T-helper 22 cell (primary cell): Measurements from ENCODE around the gene SLC9A1.
A peak's percentile ranks its signal among the peaks of the same experiment; 100 is the strongest.

ENCODE experiments used
- DNase-seq: peaks from one replicate; pipeline ENCODE4 v3.0.0-alpha.2; 2020; ENCODE audit warnings: low read depth

SLC9A1 gene

DNA sequence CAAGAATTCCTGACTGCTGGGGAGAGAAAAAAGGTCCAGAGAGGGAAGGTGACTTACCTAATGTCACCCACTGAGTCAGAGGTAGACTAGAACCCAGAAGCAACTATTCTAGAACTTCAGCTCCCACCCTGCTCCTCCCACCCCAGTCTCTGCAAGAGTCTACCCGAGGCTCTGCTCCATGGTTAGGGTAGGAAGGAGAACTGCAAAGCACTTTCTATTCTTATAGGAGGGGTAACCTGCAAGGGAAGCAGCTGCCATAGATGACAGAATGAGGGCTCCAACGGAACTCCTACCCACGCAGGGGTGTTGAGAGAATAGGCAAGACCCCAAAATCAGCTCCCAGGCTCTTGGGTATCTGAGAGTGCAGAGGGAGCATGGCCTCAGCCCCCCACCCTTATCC is 4.3 kb downstream of the SLC9A1 start:
- no peak for DNase-seq

DNA sequence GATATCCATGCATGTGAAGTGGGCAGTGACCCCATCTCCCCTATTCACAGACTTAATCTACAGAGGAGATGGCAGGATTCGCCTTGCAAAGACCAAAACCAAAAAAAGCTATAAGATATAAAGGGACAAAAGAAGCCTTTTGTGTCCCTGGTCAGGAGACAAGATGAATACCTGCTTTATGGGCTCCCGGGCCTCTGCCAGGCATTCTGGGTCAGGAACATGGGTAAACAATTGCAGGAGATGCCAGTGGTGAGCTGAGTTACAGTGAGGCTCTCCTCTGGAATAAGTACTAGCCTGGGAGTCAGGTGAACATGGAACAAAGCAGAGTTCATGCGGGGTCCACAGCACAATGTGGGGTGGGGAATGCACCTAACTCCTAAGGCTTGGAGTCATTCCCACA is 4.7 kb downstream of the SLC9A1 start:
- DNase-seq: no peak

DNA sequence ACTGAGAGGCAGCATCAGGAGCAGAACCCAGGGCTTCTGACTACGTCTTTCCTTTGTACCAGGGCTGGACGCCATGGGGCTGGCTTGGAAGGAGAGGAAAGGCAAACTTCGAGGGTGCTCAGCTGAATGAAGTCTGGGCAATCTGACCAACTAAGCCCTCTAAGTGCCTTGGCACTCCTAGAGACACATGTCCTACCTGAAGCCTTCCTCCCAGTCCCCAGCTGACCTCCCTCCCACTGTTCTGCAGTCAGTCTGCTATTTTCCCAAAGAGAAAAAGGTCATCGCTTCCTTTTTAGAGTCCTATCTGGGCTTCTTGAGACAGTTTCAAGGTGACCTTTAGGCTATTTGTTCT is 5.2 kb downstream of the SLC9A1 start:
- no peak for DNase-seq

DNA sequence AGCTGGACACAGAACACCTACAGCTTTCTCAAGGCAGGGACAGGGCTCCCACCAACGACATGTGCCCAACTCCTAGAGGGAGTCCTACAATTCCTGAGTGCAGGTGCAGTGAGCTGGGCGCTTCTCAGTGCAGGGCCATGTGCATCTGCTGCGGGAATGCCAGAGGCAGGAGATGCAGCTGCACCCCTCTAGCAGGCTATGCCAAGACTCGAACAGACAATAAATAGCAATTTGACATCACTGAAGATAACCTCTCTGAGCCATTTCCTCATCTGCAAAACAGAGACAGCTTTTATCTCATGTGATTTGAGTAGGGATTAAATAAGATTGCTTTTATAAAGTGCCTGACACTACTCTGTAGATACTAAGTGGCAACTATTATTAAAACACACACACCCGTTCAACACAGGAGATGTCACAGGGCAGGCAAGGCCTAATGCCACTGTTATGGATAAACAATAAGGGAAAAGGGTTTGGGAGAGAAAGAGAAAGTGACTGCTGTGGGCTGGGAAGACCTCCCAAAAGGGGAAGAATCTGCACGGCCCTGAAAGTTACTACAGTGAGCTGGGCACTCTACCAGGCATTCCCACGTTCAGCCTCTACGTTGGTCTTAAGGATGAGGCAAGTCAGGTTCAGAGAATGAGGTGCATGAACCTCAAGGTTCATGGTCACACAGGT is 5.7 kb downstream of the SLC9A1 start:
- DNase-seq: no peak

DNA sequence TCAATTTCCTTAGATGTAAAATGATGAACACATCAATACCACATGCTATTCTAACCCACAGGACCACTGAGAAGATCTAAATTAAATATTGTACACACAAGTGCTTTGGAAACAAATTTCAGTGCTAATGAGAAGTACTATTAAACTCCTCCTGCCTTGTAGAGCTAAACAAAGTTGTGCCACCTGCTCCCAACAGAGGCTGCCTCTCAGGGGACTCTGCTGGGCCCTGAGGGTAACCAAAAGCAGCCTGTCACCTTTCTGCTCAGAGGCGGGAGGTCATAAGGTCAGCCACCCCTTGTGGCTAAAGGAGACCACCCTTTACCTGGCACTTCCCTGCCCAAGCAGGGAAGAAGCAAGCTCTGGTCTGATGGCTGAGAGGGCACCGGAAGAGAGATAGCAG is 6.3 kb downstream of the SLC9A1 start:
- DNase-seq: no peak

DNA sequence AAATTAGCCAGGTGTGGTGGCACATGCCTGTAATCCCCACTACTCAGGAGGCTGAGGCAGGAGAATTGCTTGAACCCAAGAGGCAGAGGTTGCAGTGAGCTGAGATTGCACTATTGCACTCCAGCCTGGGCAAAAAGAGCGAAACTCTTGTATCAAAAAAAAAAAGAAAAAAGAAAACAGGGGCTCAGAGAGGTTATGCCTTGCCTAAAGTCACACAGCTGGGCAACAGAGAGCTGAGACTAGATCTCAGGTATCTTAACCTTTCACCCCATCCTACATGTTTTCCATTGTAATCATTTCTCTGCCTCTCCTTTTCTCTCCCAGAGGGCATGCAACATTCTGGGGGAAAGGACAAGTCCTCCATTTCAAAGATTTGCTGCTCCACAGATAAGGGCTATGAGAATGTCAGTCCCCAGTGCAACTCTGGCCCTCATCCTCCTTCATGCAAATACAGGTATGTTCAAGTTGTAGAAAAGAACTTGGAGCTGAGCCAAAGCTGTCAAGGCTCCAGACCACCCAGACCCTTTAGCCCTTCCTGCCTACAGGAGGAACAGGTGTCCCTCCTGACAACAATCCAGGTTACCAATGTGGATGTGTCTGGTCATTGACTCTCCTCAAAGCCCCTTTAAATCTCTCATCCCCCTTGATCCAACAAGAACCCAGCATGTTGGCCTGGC is 6.9 kb downstream of the SLC9A1 start:
- no peak for DNase-seq

DNA sequence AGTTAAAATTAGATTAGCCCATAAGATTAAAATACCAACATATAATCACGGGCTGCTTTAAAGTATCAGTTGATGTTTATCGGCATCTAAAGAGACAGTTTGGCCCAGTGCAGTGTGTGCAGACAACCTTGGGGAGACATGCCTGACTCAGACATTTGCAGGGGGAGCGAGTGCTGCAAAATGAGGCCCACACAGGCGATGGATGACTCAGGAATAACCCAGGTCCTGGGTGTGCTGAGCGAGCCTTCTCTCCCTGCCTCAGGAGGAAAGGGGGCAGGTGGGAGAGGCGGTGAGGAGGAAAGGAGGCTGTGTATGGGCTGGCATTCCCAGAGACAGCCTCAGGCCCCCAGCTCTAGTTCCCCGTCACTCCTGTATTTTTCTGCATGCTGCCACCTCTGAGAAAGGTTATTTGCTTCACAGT is 9.0 kb downstream of the SLC9A1 start:
- no peak for DNase-seq

DNA sequence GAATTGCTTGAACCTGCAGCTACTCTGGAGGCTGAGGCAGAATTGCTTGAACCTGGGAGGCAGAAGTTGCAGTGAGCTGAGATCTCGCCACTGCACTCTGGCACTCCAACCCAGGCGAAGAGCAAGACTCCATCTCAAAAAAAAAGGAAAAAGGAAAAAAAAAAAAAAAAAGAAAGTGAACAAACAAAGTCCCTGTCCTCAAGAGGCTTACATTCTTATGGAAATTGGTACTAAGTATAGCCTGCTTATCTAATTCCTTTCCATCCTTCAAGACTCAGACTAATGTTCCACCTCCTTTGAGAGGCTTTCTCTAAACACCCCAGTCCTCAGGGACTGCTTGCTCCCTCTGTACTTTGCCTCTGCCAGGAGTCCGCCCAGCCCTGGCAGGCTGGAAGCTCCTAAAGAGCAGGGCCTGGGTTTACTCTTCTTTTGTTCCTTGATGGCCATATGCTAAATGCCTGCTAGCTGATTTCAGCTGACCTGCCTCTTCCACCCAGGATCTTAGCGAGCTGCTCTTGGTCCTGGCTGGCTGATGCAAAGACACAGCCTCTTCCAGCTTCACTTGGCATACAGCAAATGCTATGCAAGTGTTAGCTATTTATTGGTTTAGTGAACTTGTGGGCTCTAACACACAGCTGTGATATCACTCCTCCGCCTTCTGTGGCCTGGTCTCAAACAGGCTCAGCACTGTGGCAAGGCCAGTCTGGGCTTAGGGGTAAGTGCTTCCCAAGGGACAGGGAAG is 9.8 kb downstream of the SLC9A1 start:
- DNase-seq: no peak

DNA sequence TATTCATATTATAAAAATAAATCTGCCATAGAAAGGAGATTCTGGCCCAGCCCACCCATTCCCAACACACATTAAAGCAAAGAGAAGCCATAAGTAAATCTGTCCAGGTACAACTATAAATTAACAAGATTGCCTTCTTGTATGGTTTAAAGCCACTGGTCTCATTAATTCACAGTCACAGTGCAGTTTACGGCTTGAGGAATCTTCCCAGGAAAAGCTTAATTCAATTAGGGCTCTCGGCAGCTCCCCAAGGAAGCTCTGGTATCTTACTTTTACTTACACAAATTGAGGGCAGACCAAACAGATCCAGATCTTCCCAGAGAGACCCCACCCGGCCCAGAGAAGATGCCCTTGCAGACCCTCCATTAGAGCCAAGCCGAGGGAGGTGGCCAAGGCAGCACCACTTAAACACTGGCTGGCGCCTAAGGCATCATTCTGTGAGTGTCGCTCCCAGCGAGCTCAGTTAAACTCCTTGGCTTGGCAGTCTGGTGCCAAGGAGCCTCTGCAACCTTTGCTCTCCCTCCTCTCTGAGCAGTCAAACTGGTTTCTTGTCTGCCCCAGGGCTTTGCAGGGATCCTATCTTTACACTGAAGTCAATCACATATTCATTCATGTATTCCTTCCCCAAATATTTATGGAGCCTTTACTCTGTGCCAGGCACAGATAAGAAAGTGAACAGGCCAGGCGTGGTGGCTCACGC is 10.7 kb downstream of the SLC9A1 start:
- DNase-seq: no peak

DNA sequence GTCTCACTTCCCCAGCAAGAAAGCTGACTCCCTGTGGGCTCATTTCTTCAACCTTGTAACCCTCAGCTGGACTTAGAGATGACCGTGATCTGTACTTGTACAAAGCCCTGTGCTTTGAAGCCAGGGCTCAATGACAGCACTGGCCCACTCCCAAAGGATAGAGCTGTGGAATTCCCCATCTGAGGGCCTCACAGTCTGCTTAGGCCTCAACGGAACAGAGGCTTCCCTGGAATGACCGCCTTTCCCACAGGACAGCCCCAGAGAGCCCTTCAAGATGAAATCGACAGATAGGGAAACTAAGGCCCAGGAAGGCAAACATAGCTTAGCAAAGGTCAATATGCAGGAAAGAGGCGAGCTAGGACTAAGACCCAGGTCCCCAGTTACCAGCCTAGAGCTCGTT is 11.5 kb downstream of the SLC9A1 start:
- DNase-seq: no peak

DNA sequence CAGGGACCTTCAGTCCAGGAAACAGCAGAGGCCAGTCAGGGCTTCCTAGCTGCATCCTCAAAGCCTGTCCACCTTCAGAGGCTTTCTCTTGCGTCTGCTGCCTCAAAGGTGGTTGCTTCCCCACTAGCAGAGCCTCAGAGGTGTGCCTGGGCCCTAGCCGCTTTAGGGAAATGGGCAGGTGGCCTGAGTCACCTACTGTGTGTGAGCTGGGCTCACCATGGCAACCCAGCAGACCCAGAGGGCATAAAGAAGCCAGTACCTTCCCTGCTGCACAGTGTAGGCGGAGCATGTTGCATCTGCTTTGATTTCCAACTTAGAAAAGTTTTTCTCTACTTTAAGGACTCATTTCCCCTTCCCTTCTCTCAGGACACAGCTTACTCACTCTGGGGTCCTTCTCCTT is 12.5 kb downstream of the SLC9A1 start:
- no peak for DNase-seq

DNA sequence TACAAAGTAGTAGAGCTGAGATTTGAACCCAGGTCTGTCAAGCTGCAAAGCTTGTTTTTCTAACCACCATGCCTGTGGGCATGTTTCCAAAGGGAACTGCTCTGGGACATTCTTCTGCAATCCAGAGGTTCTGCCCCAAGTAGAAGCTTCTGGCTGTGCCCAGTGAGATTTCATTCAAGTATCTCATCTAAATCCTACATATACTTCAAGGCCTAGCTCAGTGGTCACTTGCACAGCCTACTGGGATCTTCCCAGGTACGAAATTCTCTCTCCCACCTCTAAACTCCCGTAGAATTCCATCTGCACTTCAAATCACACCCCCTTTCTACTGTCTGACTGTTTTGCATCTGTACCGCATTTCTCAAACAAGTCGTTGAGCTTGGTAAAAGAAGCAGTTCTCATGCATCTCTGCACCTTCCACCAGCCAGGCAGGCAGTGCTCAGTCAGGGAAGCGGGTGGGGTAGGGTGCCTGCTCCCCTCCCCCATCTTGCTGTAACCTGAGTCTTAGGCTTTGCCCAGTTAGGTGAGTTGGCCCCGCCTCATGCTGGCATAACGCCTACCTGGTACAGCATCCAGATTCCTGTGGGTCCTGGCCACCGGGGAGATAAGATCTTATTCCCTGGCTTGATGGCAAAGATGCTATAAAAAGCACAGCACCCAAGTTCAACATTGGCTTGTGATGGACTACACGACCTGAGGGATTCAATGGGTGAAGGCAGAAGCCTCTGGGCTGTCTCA is 13.5 kb downstream of the SLC9A1 start:
- no peak for DNase-seq

DNA sequence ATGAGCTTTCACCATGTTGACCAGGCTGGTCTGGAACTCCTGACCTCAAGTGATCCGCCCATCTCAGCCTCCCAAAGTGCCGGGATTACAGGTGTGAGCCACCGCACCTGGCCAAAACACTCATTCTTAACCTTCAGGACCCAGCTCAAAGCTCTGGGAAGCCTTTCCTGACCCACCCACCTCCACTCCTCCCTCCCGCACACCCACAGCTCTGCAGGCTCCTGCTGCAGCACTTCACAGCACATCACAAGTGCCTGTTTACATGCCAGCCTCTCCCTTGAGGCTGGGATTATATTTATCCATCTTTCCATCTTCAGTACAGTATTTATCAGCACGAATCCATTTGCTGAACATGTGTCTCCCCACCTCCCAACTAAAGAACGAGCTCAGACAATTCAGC is 14.9 kb downstream of the SLC9A1 start:
- no peak for DNase-seq

DNA sequence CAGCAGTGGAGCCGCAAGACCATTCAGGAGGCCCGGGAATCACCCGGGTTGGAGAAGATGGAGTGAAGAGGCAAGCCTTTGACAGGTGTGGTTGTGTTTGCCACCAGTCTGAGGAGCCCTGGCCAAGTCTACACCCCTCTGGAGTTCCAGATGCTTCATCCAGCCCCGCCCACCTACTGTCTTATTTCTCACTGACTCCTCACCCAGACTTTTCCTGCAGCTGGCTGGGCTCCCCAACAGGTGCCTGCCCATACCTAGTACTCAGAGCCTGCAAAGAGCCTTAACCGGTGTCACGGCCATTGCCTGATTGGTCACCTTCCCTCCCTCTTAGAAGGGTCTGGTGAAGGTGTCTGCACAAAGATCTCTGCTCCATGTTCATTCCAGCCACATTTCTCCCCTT is 16.0 kb downstream of the SLC9A1 start:
- no peak for DNase-seq

DNA sequence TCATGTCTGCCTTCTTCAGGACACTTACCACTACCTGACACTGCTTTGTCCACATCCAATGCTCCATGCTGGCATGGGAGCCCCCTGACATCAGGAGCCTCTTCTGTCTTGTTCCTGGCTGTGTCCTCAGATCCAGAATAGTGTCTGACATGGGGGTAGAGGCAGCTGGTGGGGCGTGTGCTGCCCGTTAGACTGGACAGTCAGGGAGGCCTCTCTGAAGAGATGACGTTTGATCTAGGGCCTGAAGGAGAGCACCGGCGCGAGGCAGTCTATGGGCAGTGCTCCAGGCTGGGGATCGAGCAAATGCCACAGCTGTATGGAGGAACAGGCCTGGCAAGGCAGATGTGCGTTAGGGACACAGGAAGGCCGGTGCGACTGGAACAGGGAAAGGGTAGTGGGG is 16.6 kb downstream of the SLC9A1 start:
- no peak for DNase-seq

DNA sequence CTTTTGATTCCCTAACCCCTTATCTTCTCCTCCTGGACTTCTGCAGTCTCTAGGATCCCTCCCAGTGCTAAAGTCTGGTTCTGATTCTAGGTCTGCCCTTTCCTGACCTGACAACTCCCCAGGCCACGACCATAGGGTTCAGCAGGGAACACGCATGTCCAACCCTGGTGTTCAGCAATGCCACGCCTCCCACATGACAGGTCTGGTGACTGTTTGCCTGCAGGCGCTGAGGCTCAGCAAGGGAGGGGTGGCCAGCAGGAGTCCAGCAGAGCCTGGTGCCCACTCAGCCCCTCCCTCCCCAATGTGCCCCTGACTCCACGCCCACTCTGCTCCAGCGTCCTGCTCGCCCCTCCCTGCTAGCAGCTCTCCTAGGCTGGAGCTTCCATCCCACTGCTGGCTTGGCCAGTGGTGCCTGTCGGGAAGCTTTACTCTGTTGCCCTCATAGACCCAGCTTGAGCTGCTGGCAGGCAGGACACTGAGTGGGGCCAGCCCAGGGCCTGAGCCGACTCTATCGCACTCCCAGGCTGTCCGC is 17.3 kb downstream of the SLC9A1 start:
- no peak for DNase-seq

DNA sequence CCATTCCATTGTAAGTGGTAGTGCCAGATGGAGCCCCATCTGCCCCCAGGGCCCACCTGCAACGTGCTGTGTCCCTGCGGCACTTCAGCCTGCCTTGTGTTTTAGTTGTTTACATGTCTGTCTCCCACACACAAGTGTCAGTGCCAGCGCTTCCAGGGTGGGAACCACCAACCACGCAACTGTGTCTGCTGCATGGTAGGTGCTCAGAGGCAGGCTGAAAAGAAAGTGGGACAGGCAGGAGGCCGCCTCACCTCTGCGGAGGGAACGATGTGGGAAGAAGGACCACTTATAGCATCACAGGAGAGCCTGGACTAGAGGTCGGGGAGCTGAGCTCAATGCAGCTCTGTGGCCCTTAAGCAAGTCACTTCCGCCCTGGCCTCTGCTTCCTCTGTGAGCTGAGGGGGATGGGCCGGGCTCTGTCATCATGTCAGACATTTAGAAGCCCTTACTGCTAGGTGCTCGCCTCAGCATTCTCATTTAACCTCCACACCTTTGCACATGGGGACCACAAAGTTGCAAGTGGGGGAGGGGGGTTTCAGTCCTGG is 17.9 kb downstream of the SLC9A1 start:
- DNase-seq: peak; percentile 40

DNA sequence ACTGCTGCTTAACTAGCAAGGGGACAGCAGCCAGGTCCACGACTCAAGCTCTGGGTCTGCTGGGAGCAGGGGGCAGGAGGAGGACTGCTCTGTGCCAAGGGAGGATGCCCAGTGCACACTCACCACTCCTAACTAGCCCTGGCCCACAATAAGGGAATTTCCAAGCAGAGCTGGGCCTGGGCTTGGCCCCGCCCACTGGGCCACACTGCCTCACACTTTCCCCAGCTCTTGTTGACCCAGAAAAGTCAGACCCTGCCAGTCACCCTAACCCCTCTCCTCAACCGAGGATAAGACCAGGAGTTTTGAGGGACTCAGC is 18.7 kb downstream of the SLC9A1 start:
- DNase-seq: no peak

DNA sequence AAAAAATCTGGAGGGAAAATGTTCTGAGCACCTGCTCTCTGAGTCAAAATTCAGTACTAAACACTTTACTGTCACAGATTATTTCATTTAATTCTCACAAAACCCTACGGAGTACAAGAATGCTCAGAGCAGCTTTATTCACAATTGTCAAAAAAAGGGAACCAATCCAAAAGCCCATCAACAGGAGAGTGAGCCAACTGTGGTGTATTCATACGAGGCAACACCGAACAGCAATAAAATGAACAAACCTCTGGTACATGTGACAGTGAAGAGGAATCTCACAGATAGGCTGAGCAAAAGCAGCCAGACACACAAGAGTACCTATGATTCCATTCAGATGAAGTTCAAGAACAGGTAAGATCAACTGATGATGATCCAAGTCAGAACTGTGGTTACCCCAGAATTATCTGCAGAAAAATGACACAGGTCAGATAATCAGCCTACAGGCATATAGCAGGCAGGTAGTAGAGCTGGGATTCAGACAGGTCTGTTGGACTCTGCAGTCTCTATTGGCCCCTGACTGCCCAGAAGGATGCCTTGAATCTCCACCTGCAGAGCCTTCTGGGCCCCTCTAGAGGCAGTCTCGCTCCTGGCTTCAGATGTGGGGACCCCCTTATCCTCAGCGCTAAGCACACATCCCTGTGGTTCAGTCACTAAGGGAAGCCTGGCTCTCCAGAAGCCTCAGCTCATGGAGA is 19.2 kb downstream of the SLC9A1 start:
- no peak for DNase-seq

DNA sequence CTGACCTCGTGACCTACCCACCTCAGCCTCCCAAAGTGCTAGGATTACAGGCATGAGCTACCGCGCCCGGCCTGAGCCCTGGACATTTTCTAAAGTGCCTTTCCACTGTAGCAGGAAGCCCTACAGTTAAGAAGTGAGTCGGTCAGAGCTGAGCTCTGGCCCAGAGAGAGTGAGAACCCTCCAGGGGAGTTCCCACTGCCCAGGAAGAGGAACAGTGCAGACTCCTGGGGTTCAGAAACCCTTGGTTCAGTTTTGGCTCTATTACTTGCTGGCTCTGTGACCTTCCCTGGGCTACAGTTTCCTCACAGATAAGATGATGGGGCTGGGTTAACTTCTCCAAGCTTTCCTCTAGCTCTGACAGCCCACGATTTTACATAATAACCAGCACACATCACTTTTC is 20.9 kb downstream of the SLC9A1 start:
- DNase-seq: no peak

DNA sequence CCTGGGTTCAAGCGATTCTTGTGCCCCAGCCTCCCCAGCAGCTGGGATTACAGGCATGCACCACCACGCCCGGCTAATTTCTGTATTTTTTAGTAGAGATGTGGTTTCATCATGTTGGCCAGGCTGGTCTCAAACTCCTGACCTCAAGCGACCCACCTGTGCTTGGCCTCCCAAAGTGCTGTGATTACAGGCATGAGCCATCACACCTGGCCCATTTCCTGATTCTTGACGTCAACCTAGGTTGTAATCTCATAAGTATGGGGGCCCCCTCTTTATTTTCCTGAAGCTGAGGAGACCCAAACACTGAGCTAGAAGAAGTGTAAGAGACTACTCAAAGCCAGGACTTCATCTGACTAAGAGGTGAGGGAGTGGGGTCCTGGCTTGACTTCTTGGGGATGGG is 21.8 kb downstream of the SLC9A1 start:
- no peak for DNase-seq
